HG03457 (cell line): ENCODE results near the gene IFNA14.

ENCODE experiments used
- ATAC-seq: cut with Tn5 transposase; IDR thresholded peaks from one replicate; pipeline ENCODE4 v1.9.1; 2021; ENCODE audit warnings: moderate number of reproducible peaks; ENCODE audit not compliant: unreplicated experiment

The IFNA14 gene

GRCh38 chr9:21239911-21240310 is at the start of gene IFNA14:
TSS of gene IFNA14 (minus strand) at chr9:21240005. CDS start at chr9:21239935, 70 bp downstream.
- ATAC-seq, result no peak

GRCh38 chr9:21287280-21287679 is 47.5 kb upstream of the IFNA14 start:
- ATAC-seq, result no peak

- no peak for ATAC-seq
Observed at GRCh38 chr9:21286659-21287058, 46.9 kb upstream of the IFNA14 start.

- no peak for ATAC-seq
Observed at GRCh38 chr9:21286099-21286498, 46.3 kb upstream of the IFNA14 start.

- ATAC-seq, result no peak
Observed at GRCh38 chr9:21281275-21281674, 41.5 kb upstream of the IFNA14 start.

GRCh38 chr9:21268347-21268657 is 28.5 kb upstream of the IFNA14 start:
- ATAC-seq, result no peak

- peak; percentile 45 for ATAC-seq
Observed at GRCh38 chr9:21267485-21268346, 27.9 kb upstream of the IFNA14 start.

GRCh38 chr9:21266733-21267484 is 27.1 kb upstream of the IFNA14 start:
- ATAC-seq, result peak; percentile 47

- no peak for ATAC-seq
Observed at GRCh38 chr9:21265421-21266189, 25.8 kb upstream of the IFNA14 start.

- no peak for ATAC-seq
Observed at GRCh38 chr9:21255538-21256212, 15.9 kb upstream of the IFNA14 start.

GRCh38 chr9:21252721-21253547 is 13.1 kb upstream of the IFNA14 start:
- peak; percentile 62 for ATAC-seq

GRCh38 chr9:21251638-21252037 is 11.8 kb upstream of the IFNA14 start:
- no peak for ATAC-seq

- no peak for ATAC-seq
Observed at GRCh38 chr9:21251190-21251589, 11.4 kb upstream of the IFNA14 start.

GRCh38 chr9:21244836-21245235 is 5.0 kb upstream of the IFNA14 start:
- no peak for ATAC-seq

- peak; percentile 35 for ATAC-seq
Observed at GRCh38 chr9:21236360-21236714, 3.5 kb downstream of the IFNA14 start.

- ATAC-seq, result peak; percentile 52
Observed at GRCh38 chr9:21235468-21236359, 4.1 kb downstream of the IFNA14 start.

GRCh38 chr9:21234153-21234687 is 5.6 kb downstream of the IFNA14 start:
- ATAC-seq, result no peak

- ATAC-seq, result no peak
Observed at GRCh38 chr9:21233258-21233657, 6.5 kb downstream of the IFNA14 start.

GRCh38 chr9:21228122-21228521 is 11.7 kb downstream of the IFNA14 start, which contains the start of gene IFNA17:
TSS of gene IFNA17 (minus strand) at chr9:21228222. CDS start at chr9:21228173, 49 bp downstream.
- no peak for ATAC-seq
